NCI-H146 treated with DMSO at 0.1 percent for 48 hours (cell line): ENCODE measurements around the gene TOP3B.
A peak's percentile ranks its signal among the peaks of the same experiment; 100 is the strongest.
"Not testable (repeated sequence)": the region's sequence is repeated elsewhere in the genome, so short reads cannot be mapped to it uniquely, and the experiment has no call there.

Source experiments
- DNase-seq: peaks from one replicate; lab custom pipeline; 2025; ENCODE audit not compliant: unreplicated experiment; lab: John Stamatoyannopoulos, UW

The TOP3B gene

GRCh38 chr22:21928048-21928447 lies 54.5 kb downstream of the TOP3B start:
- no peak for DNase-seq

GRCh38 chr22:21927174-21927823 lies 55.3 kb downstream of the TOP3B start:
- DNase-seq = no peak

GRCh38 chr22:21926728-21927127 lies 55.9 kb downstream of the TOP3B start:
- DNase-seq = peak; percentile 1

- DNase-seq = no peak
Measured at GRCh38 chr22:21923163-21923561, 59.4 kb downstream of the TOP3B start.

- DNase-seq = no peak
Measured at GRCh38 chr22:21922370-21923162, 60.0 kb downstream of the TOP3B start.

GRCh38 chr22:21921729-21922128 lies 60.9 kb downstream of the TOP3B start:
- no peak for DNase-seq

GRCh38 chr22:21921184-21921721 lies 61.3 kb downstream of the TOP3B start:
- peak; percentile 8 for DNase-seq

GRCh38 chr22:21920341-21921183 lies 62.0 kb downstream of the TOP3B start:
- DNase-seq = no peak

- DNase-seq = peak; percentile 29
Measured at GRCh38 chr22:21919526-21920307, 62.9 kb downstream of the TOP3B start.

- no peak for DNase-seq
Measured at GRCh38 chr22:21918466-21919185, 64.0 kb downstream of the TOP3B start.

- no peak for DNase-seq
Measured at GRCh38 chr22:21917959-21918261, 64.7 kb downstream of the TOP3B start.

- no peak for DNase-seq
Measured at GRCh38 chr22:21917181-21917958, 65.2 kb downstream of the TOP3B start.

GRCh38 chr22:21916309-21916918 lies 66.2 kb downstream of the TOP3B start:
- DNase-seq = no peak

- DNase-seq = no peak
Measured at GRCh38 chr22:21915624-21916308, 66.8 kb downstream of the TOP3B start.

GRCh38 chr22:21914033-21914642 lies 68.4 kb downstream of the TOP3B start:
- not testable (repeated sequence) for DNase-seq

- DNase-seq = not testable (repeated sequence)
Measured at GRCh38 chr22:21910367-21910766, 72.2 kb downstream of the TOP3B start.

GRCh38 chr22:21909871-21910270 lies 72.7 kb downstream of the TOP3B start:
- DNase-seq = no peak
